SIG-M5 (cell line): ENCODE measurements around the gene ZNF652.
"Not testable (repeated sequence)": the region's sequence is repeated elsewhere in the genome, so short reads cannot be mapped to it uniquely, and the experiment has no call there.

Experiments
- DNase-seq: peaks from one replicate; lab custom pipeline; 2025; lab: John Stamatoyannopoulos, UW

Gene ZNF652

GRCh38 chr17:49312722-49313121, 49.3 kb downstream of the ZNF652 start:
- no peak for DNase-seq

GRCh38 chr17:49299996-49300395, 62.1 kb downstream of the ZNF652 start:
- no peak for DNase-seq

- DNase-seq = no peak
Measured at GRCh38 chr17:49298371-49298976, 63.6 kb downstream of the ZNF652 start.

GRCh38 chr17:49297141-49297540, 64.9 kb downstream of the ZNF652 start:
- no peak for DNase-seq

GRCh38 chr17:49294122-49294521, 67.9 kb downstream of the ZNF652 start:
- no peak for DNase-seq

GRCh38 chr17:49292901-49293300, 69.1 kb downstream of the ZNF652 start:
- DNase-seq = no peak

GRCh38 chr17:49291929-49292328, 70.1 kb downstream of the ZNF652 start:
- no peak for DNase-seq

GRCh38 chr17:49290690-49291359, 71.2 kb downstream of the ZNF652 start:
- no peak for DNase-seq

- no peak for DNase-seq
Measured at GRCh38 chr17:49288388-49288787, 73.7 kb downstream of the ZNF652 start.

- DNase-seq = no peak
Measured at GRCh38 chr17:49287481-49287880, 74.6 kb downstream of the ZNF652 start.

- not testable (repeated sequence) for DNase-seq
Measured at GRCh38 chr17:49286261-49286973, 75.6 kb downstream of the ZNF652 start.

GRCh38 chr17:49285716-49286115, 76.3 kb downstream of the ZNF652 start:
- no peak for DNase-seq

GRCh38 chr17:49280918-49281317, 81.1 kb downstream of the ZNF652 start:
- no peak for DNase-seq

- DNase-seq = no peak
Measured at GRCh38 chr17:49280061-49280460, 82.0 kb downstream of the ZNF652 start.

GRCh38 chr17:49279263-49280015, 82.6 kb downstream of the ZNF652 start:
- DNase-seq = not testable (repeated sequence)

- DNase-seq = no peak
Measured at GRCh38 chr17:49278076-49278475, 84.0 kb downstream of the ZNF652 start.

GRCh38 chr17:49277638-49278037, 84.4 kb downstream of the ZNF652 start:
- no peak for DNase-seq

- not testable (repeated sequence) for DNase-seq
Measured at GRCh38 chr17:49275981-49276380, 86.1 kb downstream of the ZNF652 start.

GRCh38 chr17:49269356-49269755, 92.7 kb downstream of the ZNF652 start:
- DNase-seq = no peak

GRCh38 chr17:49267912-49268311, 94.1 kb downstream of the ZNF652 start:
- DNase-seq = no peak

GRCh38 chr17:49266233-49266632, 95.8 kb downstream of the ZNF652 start:
- no peak for DNase-seq

GRCh38 chr17:49261540-49261939, 100.5 kb downstream of the ZNF652 start:
- not testable (repeated sequence) for DNase-seq
